MM.1S (cell line): ENCODE data around the gene CHAMP1.

Experiments
- CTCF ChIP-seq: fragments of 300-600 bp; sonication (generic); IDR thresholded peaks from 2 replicates; pipeline ENCODE4 v1.5.1; 2016; ENCODE audit warnings: antibody characterized with exemption, low read length, mixed read lengths
- EZH2 ChIP-seq: fragments of 300-600 bp; sonication (generic); optimal IDR thresholded peaks from 2 replicates; pipeline ENCODE3; 2017; ENCODE audit warnings: low read depth, mild to moderate bottlenecking, antibody characterized with exemption, low read length, mixed read lengths
- EZH2phosphoT487 ChIP-seq: fragments of 300-600 bp; sonication (generic); IDR thresholded peaks from 2 replicates; pipeline ENCODE4 v1.6.1; 2018; ENCODE audit warnings: antibody characterized with exemption, low read length

- TF ChIP-seq CTCF: no peak
- no peak for TF ChIP-seq EZH2
- TF ChIP-seq EZH2phosphoT487: no peak
These were observed 41.3 kb upstream of the CHAMP1 start for GRCh38 chr13:114272977-114273376.
